MV-4-11 (cell line): Measurements from ENCODE around the gene ARHGAP28.

Source experiments
- DNase-seq: peaks from one replicate; lab custom pipeline; 2025; lab: John Stamatoyannopoulos, UW

Gene ARHGAP28

DNA sequence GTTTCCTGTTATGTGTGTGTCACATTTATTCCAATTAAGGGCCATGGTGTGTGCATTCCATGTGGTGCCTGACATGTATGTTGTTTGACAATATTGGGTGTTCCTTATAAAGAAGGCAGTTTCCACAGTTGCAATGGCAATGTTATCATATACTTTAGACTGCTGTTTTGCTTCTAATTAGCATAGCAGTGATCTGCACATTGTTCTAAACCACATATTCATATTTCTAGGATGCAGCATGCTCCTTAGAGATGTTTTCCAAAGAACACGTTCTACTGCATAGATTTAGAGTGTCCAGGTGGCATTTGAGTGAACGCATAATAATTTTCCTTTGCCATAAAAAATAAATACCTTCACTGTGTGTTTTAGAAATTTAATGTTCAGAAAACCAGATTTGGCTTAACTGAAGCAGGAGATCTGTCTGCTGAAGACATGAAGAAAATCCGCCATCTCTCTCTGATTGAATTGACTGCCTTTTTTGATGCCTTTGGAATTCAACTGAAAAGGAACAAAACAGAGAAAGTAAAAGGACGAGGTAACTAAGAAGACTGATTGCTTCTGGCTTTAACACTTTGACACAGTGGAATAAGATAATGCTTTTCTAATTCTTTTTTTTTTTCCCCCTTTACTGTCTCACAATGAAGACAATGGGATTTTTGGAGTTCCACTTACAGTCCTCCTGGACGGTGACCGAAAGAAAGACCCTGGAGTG lies 143.7 kb downstream of the ARHGAP28 start:
- DNase-seq, result no peak

DNA sequence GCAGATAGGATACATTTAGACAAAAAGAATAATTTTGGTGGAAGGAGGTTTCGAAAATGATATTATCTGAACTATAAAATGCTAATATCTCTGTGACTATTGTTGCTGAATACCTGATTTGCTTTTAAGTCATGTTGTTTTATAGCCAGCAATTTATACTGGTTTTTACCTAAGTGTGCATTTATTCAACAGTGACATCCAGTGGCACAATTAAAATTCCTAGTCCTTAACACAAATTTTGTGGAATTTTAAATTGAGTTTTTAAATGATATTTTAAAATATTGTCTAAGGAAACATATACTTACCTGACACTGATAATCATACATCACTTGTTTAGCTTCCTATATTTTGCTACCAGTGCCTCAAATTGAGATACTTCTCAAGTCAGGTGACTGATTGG lies 144.8 kb downstream of the ARHGAP28 start:
- DNase-seq, result no peak

DNA sequence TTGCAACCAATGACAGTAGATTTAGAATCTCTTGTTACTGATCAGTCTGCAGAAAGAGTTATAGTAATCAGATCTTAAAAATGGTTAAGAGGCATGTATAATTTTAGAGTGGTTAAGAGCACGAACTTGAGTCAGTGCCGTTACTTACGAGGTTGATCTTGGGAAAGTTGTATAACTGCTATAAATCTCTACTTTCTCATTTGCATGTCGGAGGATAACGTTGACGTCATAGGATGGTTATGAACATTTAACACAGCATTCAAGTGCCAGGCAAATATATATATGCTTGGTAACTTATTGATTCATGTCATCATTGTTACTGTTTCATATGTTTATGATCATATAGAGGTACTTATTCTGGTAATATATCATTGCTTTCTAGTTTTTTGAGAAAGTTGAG lies 146.2 kb downstream of the ARHGAP28 start:
- no peak for DNase-seq

DNA sequence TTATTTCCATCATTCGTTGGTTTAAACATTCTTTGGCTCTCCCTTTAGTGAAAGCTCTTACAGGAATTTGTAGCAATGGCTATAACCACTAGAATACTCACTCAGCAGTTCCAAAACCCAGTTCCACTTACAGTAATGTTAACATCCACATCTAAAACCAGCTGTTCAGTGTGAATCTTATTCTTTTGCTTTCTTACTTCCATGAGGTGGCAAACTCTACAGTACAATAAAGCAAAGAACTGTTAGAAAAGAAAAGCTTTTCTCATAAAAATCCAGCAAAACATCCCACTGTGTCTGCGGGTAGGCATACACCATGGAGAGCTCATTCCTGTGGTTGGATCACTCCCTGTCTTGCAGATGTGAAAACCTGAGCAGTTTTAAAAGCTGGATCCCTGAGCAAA lies 147.1 kb downstream of the ARHGAP28 start:
- DNase-seq, result no peak

DNA sequence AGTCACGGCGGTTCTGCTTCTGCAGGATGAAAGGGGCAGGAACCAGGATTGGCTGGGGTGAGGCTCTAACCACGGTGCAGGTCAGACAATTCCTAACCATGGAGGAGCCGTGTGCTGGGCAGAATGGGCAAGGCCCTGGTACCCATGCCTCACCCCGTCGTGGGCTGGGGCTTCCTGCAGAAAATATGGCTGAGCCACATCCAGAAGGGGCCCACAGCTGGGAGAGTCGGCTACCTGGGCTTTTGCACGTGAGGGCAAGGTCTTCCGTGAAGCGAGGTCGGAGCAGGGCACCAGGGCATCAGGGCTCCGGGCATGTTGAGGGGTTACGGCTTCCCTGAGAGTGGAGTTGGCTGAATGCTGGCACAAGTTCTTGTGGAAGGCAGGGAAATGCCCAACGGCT lies 147.8 kb downstream of the ARHGAP28 start:
- no peak for DNase-seq

DNA sequence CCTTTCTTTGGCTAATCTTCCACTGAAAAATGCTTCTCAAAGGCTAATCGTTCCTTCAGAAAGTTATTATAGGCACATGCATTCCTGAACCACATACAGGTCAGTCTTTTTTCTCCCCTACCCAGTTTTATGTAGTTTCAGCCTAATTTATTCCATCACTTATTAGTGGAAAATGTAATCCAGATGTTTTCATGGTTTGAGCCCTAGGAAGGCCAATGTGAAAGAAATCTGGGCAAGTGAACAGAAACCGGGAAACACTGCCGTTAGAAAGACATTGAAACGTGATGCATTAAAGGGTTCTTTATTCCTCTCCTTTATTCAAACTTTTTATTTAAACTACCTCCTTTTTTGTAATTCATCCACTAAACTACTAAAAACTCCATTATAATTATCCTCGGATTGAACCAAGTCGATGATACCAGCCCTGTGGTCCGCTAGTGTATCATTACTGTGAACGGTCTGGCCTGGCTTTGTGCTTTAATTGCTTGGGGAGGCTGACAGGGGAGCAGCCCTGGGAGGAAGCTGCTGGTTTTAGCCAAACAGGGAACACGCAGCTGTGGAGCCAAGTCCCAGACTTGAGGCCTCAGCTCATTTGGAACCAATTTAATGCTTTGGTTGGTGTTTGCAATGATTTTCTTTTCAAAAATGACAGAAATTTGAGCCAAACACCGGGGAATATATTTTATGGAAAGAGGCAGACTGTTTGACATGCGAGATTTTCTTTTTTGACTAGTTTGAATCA lies 149.2 kb downstream of the ARHGAP28 start:
- no peak for DNase-seq

DNA sequence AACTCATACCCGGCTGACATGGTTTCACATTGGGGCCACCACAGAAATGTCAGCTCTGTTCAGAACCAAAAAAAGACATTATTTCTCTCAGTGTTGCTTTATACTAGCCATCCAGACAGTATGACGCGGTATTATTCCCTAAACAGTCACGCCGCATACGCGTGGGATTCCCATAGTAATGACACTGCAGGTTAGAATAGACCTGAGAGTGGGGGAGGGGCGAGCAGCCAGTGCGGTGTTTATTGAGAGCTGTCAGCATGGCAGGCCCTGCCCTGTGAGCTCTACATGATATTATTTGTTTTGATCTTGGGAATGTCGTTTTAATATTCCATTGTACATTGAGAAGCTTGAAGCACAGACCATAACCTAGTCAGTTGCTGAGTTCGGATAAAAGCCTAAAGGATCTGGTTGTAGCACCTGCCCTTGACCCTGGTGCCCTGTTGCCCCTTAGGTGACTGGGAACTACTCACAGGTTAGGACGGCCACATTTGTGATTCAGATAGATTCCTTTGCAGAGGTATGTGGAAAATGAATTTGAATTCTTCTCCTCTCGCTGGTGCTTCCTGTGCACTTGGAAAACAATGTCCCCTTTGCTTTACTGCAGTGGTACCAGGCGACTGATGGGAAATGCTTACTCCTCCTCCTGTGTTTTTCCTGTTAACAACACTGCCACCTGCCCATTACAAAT lies 150.1 kb downstream of the ARHGAP28 start:
- no peak for DNase-seq

DNA sequence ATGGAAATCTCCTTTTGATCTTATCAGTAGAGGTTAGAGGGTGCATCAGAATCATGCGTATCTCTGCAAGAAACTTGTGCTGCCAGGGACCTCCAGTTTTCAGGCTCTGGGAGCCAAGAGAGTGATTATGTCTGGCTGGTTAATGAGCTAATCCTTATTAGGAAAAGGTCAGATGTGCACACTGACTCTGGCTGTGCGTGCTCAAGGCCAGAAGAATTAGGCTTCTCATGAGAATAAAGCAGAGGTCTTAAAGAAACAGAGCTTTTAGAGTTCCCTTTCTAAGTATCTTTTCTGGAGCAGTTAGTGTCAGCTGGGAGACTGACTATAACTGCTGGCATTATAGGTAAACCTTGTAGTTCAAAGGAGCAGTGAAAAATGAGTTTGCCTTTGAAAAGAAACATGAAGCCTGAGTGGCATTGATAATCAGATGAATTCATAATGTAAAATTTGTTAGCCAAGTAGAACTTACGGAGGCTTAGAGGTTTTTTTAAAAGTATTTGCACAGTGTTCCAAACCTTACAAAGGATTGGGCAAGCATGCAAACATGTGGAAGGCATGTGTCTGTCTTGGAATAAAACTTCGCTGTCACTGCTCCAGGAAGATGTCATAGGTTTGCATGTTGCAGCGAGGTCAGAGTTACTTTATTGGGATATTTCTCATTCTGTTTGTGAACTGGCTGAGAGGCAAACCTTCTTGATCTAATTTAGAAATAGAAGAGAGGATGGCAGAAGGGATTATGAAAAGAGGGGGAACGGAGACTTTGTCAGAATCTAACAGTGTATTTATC lies 151.7 kb downstream of the ARHGAP28 start:
- DNase-seq, result no peak

DNA sequence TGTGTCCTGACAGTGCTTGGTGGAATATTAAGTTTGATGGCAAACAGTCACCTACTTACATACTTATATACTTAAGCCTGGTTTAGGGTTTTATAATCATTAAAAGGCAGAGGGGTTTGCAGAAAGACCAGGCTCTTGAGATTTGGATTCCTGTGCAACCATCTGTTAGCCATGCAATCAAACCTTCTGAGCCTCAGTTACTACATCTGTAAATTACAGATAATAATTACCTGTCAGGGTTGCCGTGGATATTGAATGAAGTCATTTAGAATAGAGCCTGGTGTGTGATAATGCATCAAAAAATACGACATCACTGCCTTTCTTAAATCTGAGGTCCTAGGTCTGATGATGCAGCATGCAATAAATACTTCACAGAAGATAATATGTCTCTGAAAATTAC lies 152.9 kb downstream of the ARHGAP28 start:
- no peak for DNase-seq

DNA sequence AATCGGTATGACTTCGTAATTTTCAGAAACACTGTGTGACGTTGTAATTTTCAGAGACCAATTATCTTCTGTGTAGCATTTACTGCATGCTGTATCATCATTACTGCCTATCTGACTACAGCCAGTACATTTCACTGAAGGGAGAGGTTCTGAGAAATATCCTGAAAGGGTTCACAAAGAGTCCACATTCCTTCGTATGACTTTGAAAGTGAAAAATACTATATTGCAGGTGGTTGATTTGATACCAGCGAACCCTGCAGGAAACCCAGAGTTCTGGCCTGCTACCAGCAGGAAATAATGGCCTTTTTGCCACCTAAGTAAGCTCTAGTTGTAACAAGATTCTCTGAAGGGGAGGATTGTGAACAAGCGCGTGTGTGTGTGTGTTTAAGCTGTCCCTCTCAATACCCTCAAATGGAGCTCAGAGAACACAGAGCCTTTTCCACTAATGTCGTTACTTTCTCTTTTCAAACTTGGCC lies 155.5 kb downstream of the ARHGAP28 start:
- DNase-seq, result no peak

DNA sequence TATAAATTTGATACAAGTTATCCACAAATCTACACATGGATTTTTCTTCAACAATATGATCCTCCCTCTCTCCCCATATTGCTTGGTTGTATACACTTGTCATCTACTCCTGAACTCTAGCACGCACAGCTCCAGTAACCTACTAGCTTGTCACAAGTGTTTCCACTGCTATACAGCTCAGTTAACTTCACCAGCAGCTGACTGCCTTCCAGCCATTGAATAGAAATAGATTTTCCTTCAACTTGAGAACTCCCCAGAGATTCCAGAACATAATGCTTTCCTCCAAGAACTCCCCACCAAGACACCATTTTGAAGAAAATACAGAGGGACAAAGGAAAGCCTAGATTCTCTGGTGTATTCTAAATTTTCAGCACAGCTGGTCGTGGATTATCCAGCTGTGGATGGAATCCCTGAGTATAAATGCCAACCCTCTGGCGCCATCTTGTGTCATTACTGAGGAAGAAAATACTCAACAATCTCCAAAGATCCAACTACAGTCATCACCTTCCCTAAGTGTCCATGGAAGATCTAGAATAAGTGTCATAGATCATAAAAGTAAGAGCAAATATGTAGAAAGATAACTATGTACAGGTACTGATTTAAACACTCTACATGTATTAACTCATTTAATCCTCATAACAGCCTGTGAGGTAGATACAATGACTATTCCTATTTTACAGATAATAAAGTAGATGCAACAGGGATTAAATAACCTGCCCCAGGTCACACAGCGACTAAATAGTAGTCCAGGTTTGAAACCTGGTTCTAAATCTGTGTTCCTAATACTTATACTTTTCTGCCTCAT lies 156.7 kb downstream of the ARHGAP28 start:
- peak; percentile 1 for DNase-seq

DNA sequence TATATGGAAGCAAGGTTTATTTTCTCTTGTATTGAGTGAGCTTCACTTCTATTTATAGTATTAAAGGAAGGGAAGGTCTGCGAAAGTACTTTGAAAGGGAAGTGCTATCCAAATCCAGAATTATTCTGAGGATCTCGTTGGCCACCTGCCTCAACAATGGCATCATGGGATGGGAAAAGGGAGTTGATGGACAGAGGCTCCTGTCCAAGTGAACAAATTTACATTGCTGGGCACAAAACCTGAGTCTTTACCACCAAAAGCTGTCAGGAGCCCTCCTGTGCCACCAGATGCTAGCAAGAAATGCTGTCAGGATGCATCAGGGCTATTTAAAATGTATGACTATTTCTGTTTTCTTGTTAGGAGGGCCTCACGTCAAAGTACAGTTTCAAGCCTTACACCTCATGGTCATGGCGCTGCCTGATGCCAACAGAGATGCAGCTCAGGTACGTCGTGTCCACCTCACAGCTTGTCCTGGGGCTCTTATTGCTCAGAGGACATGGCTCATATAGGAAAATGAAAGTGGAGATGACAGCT lies 157.3 kb downstream of the ARHGAP28 start:
- no peak for DNase-seq

DNA sequence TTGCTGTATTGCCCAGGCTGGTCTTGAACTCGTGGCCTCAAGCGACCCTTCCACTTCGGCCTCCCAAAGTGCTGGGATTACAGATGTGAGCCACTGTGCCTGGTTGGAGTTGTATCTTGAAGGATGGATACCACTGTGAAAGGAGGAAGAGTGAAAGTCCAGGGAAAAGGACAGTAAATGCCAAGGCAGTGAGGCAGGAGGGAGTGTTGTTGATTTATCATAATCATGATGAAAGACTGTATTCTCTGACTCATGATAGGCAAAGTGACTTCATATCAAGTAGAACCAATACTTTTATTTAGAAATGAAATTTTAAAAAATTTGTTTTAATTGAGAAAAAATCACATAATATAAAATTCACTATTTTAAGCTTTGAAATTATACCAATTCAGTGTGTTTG lies 162.3 kb downstream of the ARHGAP28 start:
- DNase-seq, result no peak

DNA sequence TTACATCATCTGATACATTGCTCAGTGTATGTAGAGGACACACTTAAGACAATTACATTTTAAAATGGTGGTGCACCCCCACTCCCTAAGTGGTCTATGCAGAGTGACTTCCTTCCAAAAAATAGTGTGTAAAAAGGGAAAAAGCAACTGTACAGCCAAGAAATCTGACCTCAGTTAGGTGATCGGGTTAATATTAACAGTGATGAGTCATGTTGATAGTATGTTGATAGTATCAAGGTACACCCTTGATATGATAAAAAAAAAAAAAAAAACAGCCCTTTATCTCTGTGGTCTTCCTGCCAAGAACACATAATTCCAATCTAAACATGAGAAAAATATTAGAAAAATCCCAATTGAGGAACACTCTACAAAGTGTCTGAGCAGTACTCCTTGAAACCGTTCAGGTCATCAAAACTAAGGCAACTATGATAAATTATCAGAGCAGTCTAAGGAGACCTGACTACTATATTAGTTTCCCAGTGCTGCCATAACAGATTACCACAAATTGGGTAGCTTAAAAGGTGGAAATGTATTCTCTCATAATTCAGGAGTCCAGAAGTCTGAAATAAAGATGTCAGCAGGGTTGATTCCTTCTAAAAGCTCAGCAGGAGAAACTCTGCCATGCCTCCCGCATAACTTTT lies 171.9 kb downstream of the ARHGAP28 start:
- DNase-seq, result no peak

DNA sequence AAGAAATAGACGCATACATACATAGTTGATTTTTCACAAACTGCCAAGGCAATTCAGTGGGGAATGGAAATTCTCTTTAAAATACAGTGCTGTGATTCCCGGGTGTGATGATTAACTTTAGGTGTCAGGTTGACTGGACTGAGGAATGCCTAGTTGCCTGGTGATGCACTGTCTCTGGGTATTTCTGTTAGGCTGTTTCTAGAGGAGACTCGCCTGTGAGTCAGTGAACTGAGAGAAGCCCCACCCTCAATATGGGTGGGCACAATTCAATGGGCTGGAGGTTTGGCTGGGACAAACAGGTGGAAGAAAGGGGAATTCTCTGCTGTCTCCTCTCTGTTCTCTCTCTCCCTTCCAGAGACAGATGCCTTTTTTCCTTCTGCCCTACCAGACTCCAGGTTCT lies 187.6 kb downstream of the ARHGAP28 start:
- no peak for DNase-seq

DNA sequence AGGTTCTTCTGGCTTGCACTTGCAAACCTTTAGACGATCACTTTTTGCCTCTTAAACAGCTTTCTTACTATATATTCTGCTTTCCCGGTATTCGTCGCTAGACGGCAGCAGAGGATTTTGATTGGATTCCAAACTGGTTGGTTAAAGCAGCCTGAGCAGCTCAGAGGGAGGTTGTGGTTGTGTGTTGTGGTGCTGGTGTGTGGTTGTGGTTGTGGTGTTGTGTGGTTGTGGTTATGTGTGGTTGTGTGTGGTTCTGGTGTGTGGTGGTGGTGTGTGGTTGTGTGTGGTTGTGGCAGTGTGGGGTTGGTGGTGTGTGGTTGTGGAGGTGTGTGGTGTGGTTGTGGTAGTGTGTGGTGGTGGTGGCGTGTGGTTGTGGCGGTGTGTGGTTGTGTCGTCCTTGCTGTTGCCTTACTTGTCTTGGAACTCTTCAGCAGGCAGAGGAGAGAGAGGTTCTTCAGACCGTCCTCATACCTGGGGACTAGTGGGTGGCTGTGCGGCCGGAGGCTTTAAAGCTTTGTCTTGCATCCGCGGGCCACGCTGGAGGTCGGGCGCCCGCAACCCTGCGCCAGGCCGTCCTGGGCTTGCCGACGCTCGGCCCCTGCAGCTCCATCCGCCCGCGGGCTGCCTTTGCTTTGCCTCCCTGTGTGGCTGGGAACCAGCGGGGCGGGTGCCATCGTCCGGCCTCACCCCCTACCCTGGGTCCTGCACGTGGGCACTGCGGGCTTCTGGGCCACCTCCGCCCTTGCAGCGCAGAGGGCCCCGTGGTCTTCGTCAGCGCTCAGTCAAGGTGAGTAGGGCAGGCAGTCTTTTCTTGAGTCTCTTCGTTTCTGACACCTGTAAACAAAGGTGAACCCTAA lies 190.8 kb downstream of the ARHGAP28 start:
- peak; percentile 18 for DNase-seq

DNA sequence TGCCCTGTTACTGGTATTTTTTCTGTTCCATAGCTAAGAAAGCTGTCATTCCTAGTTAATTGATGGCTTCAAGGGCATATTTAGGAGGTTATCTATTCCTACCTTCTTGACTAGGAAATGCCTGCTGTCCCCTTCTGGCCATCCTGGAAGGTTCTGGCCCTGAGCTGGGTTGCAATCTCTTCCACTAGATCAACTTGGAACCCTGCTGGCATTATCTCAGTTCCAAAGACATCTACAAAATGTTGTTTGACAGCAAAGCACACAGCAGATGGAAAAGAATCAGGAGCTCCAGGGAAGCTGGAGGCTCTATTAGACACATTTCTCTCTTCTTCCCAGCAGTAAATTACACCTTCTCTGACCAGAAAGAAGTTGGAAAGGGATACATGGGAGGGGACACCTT lies 192.1 kb downstream of the ARHGAP28 start:
- no peak for DNase-seq

DNA sequence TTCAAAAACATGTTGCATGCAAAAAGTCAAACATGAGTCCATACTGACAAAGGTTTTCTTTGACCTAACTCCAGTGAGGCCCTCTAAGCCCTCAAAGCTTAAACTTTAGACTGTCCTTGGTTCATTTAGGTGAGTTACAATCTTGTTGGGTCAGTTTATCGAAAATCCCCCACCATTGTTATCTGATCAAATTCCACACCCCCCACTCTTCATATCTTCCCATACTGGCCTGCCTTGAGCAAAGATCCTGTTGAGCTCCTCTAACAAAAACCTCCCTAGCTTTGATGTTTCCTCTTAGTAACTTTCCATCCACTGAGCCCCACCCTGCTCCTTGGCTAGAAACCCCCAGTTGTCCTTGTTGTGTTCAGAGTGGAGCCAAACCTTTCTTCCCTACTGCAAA lies 193.7 kb downstream of the ARHGAP28 start:
- no peak for DNase-seq

DNA sequence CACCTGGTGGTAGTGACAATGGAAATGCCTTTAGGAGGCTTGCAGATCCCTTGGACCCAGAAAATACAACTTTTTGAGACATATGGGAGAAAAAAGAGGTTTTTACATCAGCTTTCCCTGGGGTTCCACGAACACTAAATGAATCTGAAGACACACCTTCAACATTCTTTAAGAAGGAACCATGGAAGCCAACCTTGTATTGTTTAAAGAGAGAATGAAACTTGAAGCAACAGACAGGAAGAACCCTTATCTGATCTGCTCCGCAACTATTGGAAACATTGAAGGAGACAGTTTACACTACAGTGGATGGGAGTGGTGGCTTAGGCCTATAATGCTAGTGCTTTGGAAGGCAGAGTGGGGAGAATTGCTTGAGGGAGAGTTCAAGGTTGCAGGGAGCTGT lies 197.6 kb downstream of the ARHGAP28 start:
- no peak for DNase-seq

DNA sequence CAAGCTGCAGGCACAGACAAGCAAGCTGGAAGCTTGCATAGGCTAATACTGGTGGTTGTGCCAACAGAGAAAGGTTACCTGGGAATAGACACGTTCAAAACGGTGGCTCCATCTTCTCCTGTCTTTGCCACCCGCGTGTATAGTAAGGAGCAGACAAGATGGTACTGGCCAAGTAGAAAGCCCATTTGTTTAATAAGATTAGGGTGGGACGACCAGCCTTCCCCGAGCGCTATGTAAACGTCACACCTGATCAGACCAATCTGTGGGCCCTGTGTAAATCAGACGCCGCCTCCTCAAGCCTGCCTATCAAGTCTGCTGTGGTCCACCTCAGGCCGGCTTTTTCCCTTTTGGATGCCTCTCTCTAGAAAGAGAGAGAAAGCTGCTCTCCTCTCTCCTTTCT lies 198.8 kb downstream of the ARHGAP28 start:
- no peak for DNase-seq
